Thymus (tissue), 11 donors: ENCODE results near the gene SLC41A3. TPM values are rescaled to one million over a fixed set of nuclear protein-coding genes. Genes with fewer than 3 reads are reported as not detected.
"Not testable (repeated sequence)": the region's sequence is repeated elsewhere in the genome, so short reads cannot be mapped to it uniquely, and the experiment has no call there.

Experiments used
- DNase-seq, 9 donors: peaks; one replicate each; pipeline ENCODE4 v3.0.0-alpha.2; 2013; ENCODE audit warnings: low spot score in 9 of 9, low read depth in 6 of 9, missing footprints in 1 of 9
- H3K27ac ChIP-seq, 2 donors: one replicate each; pipeline ENCODE4 v1.5.1; 2013; ENCODE audit warnings: control low read depth in 1 of 2, low read depth in 1 of 2, low read length in 1 of 2, mild to moderate bottlenecking in 1 of 2, moderate library complexity in 1 of 2
- H3K27me3 ChIP-seq, 2 donors: one replicate each; pipeline ENCODE4 v1.5.1; 2013; ENCODE audit warnings: low read length in 1 of 2; ENCODE audit not compliant: control insufficient read depth in 2 of 2, insufficient read depth in 1 of 2
- H3K36me3 ChIP-seq, 2 donors: one replicate each; pipeline ENCODE4 v1.5.1; 2013; ENCODE audit warnings: low read length in 1 of 2, mild to moderate bottlenecking in 1 of 2, moderate library complexity in 1 of 2; ENCODE audit not compliant: control insufficient read depth in 2 of 2, insufficient read depth in 2 of 2
- H3K4me1 ChIP-seq, 2 donors: one replicate each; pipeline ENCODE4 v1.5.1; 2013; ENCODE audit warnings: low read length in 2 of 2; ENCODE audit not compliant: control insufficient read depth in 2 of 2, insufficient read depth in 2 of 2
- H3K4me3 ChIP-seq, 2 donors: one replicate each; pipeline ENCODE4 v1.5.1; 2013; ENCODE audit warnings: low read length in 2 of 2, control low read depth in 1 of 2, mild to moderate bottlenecking in 1 of 2
- H3K9me3 ChIP-seq, 2 donors: one replicate each; pipeline ENCODE4 v1.5.1; 2013; ENCODE audit warnings: low read length in 1 of 2, mild to moderate bottlenecking in 1 of 2; ENCODE audit not compliant: control insufficient read depth in 2 of 2, insufficient read depth in 1 of 2
- WGBS: extraction: QIAGEN DNeasy Blood & Tissue Kit; methylation state at CpG from one replicate; pipeline ENCODE4 v1.1.7; 2013; 5-methylcytosine and 5-hydroxymethylcytosine counted together
- polyA plus RNA-seq: library from polyadenylated mRNA; stranded (reverse); fragments of 200-250 nt; gene quantifications from one replicate; pipeline ENCODE4 v1.2.3, GENCODE V29; 2013
- total RNA-seq: library from RNA; stranded (reverse); fragments of 120-200 nt; gene quantifications from one replicate; pipeline ENCODE4 v1.2.4, GENCODE V29; 2013
- donor health status: healthy.

The SLC41A3 gene
- total and polyA plus RNA-seq, 2 donors = 31.3 to 33.5 TPM

GRCh38 chr3:126003447-126004190 lies 80.3 kb downstream of the SLC41A3 start:
- no peak for DNase-seq
- WGBS = 94% methylated on average over 10 of the region's 10 CpGs
- no peaks in the 10 kb centered on the region for H3K9me3 ChIP-seq
- H3K4me1 ChIP-seq = no peaks in the 10 kb centered on the region
- H3K4me3 ChIP-seq = no peak overlapping the region
- peaks cover 21 to 36% of the 10 kb centered on the region in 2 donors for H3K36me3 ChIP-seq
- H3K27ac ChIP-seq = no peak overlapping the region
- H3K27me3 ChIP-seq = no peaks in the 10 kb centered on the region

GRCh38 chr3:126002189-126002588 lies 81.7 kb downstream of the SLC41A3 start:
- Histone ChIP-seq H3K27me3 (no peaks in the 10 kb centered on the region), H3K4me3 (no peak overlapping the region), H3K27ac (no peak overlapping the region), H3K36me3 (peaks cover 8 to 22% of the 10 kb centered on the region in 2 donors), H3K4me1 (no peaks in the 10 kb centered on the region), H3K9me3 (peaks cover 0 to 2% of the 10 kb centered on the region in 2 donors)
- no peak for DNase-seq

- H3K9me3 ChIP-seq = not testable (repeated sequence)
- 99% methylated on average over 4 of the region's 4 CpGs for WGBS
Measured at GRCh38 chr3:125996751-125997150, 87.2 kb downstream of the SLC41A3 start.

GRCh38 chr3:125990253-125990970 lies 93.5 kb downstream of the SLC41A3 start:
- Histone ChIP-seq H3K4me3 (peak overlapping the region; percentile 49 to 68), H3K4me1 (no peaks in the 10 kb centered on the region), H3K9me3 (peaks cover 0 to 2% of the 10 kb centered on the region in 2 donors), H3K36me3 (no peaks in the 10 kb centered on the region), H3K27me3 (peaks cover 0 to 14% of the 10 kb centered on the region in 2 donors), H3K27ac (peak overlapping the region; percentile 22 to 86)
- 15% methylated on average over 52 of the region's 52 CpGs for WGBS
- DNase-seq = peak; percentile 46 to 80 (median 73)

More at GRCh38 chr3:125996751-125997150, 87.2 kb downstream of the SLC41A3 start:
- DNase-seq, H3K4me1 ChIP-seq, H3K27me3 ChIP-seq, H3K4me3 ChIP-seq, H3K36me3 ChIP-seq, H3K27ac ChIP-seq: not testable (repeated sequence)

GRCh38 chr3:125984951-125985350 lies 99.0 kb downstream of the SLC41A3 start:
- H3K4me1 ChIP-seq, H3K36me3 ChIP-seq, H3K9me3 ChIP-seq, H3K27ac ChIP-seq, DNase-seq, H3K4me3 ChIP-seq, H3K27me3 ChIP-seq: not testable (repeated sequence)
- 83% methylated on average over 2 of the region's 2 CpGs for WGBS

- not testable (repeated sequence) for H3K36me3 ChIP-seq, DNase-seq, H3K4me1 ChIP-seq, H3K4me3 ChIP-seq, H3K9me3 ChIP-seq, H3K27ac ChIP-seq, H3K27me3 ChIP-seq
- 73% methylated on average over 4 of the region's 7 CpGs for WGBS
Measured at GRCh38 chr3:125977104-125977503, 106.8 kb downstream of the SLC41A3 start.

- not testable (repeated sequence) for H3K4me3 ChIP-seq, H3K4me1 ChIP-seq, DNase-seq, H3K36me3 ChIP-seq, H3K27ac ChIP-seq, H3K9me3 ChIP-seq
- peaks cover 6 to 15% of the 10 kb centered on the region in 2 donors for H3K27me3 ChIP-seq
- 91% methylated on average over 3 of the region's 3 CpGs for WGBS
Measured at GRCh38 chr3:125976003-125976390, 107.9 kb downstream of the SLC41A3 start.

GRCh38 chr3:125975245-125976002 lies 108.5 kb downstream of the SLC41A3 start:
- not testable (repeated sequence) for DNase-seq, H3K4me3 ChIP-seq, H3K27ac ChIP-seq, H3K9me3 ChIP-seq, H3K4me1 ChIP-seq, H3K36me3 ChIP-seq
- 96% methylated on average over 9 of the region's 9 CpGs for WGBS
- H3K27me3 ChIP-seq = peaks cover 6 to 20% of the 10 kb centered on the region in 2 donors
